ENCODE data around the gene COL18A1.

The COL18A1 gene

DNA sequence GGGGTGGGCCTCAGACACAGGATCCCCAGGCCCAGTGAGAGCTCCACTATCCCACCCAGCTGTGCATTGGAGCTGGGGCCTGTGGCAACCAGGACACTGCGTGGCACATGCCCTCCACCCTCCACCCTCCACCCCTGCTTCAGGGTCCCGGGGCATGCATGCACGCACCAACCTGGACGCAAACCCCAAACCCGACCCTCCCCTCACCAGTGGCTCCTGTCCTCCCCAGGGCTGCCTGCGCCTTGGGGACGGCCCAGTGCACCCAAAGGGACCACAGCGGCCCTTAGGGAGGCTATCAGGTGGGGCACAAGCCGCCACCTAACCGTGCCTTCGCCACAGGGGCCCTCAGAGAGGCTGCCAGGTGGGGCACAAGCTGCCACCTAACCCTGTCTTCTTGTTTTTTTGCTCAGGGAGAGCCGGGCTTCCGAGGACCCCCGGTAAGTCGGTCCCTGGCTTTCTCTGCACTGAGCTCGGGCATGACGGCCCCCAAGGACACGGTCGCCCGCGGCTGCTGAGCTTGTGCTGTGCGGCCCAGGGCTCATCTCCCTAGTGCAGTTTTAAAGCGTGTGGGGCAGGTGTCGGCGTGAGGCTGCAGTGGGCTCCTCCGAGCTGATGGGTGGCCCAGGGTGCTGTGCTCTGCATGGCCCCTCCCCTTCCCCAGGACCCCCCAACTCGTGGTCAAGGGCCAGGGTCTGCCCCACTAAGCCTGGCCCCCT, 89.3 kb downstream of the COL18A1 start:
- ChIA-PET POLR2A (no interaction called here), CTCF (no interaction called here)
- TF ChIP-seq FOXA1 (IDR thresholded peaks at IDR 0.05) (no peak), TARDBP (IDR thresholded peaks at IDR 0.05) (no peak), CTBP1 (IDR thresholded peaks at IDR 0.05; ENCODE audit: borderline replicate concordance) (no peak), FOXK2 (IDR thresholded peaks at IDR 0.05) (no peak), ARNT (IDR thresholded peaks at IDR 0.05) (no peak), LEF1 (IDR thresholded peaks at IDR 0.05; ENCODE audit: borderline replicate concordance) (no peak), HDGF (IDR thresholded peaks at IDR 0.05; ENCODE audit: borderline replicate concordance) (no peak), BHLHE40 (IDR thresholded peaks at IDR 0.05; ENCODE audit: borderline replicate concordance) (no peak), SUZ12 (IDR thresholded peaks at IDR 0.05) (no peak), NFRKB (IDR thresholded peaks at IDR 0.05) (no peak)
- TF ChIP-seq, protein P1, sequence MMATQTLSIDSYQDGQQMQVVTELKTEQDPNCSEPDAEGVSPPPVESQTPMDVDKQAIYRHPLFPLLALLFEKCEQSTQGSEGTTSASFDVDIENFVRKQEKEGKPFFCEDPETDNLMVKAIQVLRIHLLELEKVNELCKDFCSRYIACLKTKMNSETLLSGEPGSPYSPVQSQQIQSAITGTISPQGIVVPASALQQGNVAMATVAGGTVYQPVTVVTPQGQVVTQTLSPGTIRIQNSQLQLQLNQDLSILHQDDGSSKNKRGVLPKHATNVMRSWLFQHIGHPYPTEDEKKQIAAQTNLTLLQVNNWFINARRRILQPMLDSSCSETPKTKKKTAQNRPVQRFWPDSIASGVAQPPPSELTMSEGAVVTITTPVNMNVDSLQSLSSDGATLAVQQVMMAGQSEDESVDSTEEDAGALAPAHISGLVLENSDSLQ (IDR thresholded peaks at IDR 0.05): no peak
- DNase-seq (ENCODE audit: extremely low spot score): no peak

DNA sequence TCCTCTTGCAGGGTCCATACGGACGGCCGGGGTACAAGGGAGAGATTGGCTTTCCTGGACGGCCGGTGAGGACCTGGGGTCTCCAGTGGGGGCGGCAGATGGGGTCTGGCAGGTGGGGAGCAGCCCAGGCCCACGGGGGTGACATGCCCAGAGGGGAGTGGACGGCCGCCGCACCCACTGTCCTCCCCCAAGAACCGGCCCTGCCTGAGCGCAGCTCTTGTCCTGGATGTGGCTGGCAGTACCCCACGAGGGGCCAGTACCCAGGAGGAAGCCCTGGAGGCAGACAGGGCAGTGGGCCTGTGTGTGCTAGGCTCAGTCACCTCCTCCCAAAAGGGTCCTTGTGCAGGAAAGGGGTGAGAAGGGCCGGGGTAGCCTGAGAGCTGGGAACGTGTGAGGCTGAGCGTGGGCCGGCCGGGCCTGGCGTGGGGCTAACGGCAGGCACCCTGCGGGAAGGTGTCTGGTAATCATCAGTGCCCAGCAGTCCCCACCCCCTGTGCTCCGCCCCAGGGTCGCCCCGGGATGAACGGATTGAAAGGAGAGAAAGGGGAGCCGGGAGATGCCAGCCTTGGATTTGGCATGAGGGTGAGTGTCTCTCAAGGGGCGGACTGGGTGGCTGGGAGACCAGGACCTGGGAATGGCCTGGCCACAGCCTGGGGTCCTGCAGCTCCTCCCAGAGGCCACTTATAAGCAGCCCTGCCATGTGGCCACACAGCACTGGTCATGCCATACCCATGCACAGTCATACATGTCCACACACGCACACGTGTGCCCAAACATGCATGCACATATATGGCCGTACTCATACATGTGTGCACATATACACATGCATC, 90.1 kb downstream of the COL18A1 start:
- TF ChIP-seq ARNT (IDR thresholded peaks at IDR 0.05): no peak
- POLR2A ChIA-PET: no interaction called here
- no peak for DNase-seq (ENCODE audit: extremely low spot score)
- CTCF ChIA-PET: no interaction called here

DNA sequence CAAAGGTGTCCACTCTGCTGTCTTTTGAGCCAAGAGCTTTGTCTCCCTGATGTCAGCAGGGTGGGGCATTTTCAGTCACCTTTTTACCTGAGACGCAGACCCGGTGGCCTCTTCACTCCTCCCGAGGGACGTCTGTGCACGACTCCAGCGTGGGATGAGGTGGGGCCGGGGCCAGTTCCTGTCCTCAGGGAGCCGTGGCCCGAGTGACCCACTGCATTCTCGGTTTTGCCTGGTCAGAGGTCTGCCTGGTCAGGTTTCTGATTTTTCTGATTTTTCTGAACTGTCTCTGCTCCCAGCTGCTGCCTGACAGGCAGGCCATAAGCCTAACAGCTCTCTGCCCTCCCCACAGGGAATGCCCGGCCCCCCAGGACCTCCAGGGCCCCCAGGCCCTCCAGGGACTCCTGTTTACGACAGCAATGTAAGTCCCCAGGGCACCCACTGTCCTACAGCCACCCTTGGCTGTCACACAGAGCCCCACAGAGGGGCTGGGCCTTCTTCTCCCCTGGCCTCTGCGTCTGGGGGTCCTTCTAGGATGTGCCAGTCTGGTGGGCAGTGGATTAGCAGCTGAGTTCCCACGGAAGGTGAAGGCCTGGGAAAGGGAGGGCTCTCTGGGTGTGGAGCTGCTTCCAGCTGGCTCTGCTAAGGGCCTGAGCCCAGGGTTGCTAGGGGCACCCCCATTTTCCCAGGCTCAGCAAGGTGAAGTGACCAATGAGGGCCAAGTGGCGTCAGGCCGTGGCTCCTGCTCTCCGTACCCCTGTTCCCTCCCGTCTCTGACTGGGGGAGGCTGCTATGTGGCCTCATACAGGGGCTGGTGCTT, 91.4 kb downstream of the COL18A1 start:
- no peak for DNase-seq (ENCODE audit: extremely low spot score)
- CTCF ChIA-PET: no interaction called here
- POLR2A ChIA-PET: no interaction called here
- TF ChIP-seq L3MBTL2 (conservative IDR thresholded peaks at IDR 0.05) (no peak), FOXK2 (IDR thresholded peaks at IDR 0.05) (no peak), SUZ12 (IDR thresholded peaks at IDR 0.05) (no peak), CTBP1 (IDR thresholded peaks at IDR 0.05; ENCODE audit: borderline replicate concordance) (no peak), HDGF (IDR thresholded peaks at IDR 0.05; ENCODE audit: borderline replicate concordance) (no peak), LEF1 (IDR thresholded peaks at IDR 0.05; ENCODE audit: borderline replicate concordance) (no peak)
- TF ChIP-seq, protein P1 (IDR thresholded peaks at IDR 0.05): no peak

DNA sequence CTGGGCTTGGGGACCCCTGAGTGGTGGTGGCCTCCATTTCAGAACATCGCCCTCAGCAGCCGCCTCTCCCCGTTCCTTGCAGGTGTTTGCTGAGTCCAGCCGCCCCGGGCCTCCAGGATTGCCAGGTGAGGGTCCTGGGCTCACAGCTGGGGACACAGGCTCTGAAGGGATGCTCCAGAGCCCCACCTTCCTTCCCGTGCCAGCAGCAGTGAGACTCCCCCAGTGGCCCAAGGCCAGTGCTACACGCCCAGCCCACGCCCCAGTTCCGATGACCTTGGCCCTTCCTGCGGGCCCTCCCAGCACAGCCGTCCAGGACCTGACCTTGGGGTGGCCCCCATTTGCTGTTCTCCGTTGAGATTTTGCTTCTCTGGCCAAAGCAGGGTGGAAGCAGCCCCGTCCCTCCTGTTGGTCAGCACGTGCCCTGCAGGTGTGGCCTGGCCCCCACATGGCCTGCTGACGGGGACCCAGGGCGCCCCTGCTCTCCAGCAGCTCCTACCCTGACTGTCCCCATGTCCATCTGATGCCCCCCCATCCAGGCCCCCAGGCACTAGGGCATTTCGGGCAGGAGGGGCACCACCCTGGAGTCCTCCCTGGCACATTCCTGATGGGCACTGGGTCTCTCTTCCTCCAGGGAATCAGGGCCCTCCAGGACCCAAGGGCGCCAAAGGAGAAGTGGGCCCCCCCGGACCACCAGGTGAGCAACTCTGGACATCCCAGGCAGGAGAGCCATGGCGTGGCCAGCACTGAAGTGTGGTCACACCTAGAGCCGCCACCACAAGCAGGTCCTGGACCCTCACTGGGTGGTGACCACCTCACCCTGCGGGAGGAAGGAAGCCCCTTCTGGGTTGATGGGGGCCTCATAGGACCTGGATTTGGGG, 92.2 kb downstream of the COL18A1 start:
- ChIA-PET CTCF (no interaction called here), POLR2A (no interaction called here)
- TF ChIP-seq ZNF384 (IDR thresholded peaks at IDR 0.05): no peak
- TF ChIP-seq, protein P1 (IDR thresholded peaks at IDR 0.05): no peak
- TF ChIP-seq L3MBTL2 (conservative IDR thresholded peaks at IDR 0.05): no peak
- no peak for TF ChIP-seq BHLHE40 (IDR thresholded peaks at IDR 0.05; ENCODE audit: borderline replicate concordance)
- no peak for DNase-seq (ENCODE audit: extremely low spot score)

DNA sequence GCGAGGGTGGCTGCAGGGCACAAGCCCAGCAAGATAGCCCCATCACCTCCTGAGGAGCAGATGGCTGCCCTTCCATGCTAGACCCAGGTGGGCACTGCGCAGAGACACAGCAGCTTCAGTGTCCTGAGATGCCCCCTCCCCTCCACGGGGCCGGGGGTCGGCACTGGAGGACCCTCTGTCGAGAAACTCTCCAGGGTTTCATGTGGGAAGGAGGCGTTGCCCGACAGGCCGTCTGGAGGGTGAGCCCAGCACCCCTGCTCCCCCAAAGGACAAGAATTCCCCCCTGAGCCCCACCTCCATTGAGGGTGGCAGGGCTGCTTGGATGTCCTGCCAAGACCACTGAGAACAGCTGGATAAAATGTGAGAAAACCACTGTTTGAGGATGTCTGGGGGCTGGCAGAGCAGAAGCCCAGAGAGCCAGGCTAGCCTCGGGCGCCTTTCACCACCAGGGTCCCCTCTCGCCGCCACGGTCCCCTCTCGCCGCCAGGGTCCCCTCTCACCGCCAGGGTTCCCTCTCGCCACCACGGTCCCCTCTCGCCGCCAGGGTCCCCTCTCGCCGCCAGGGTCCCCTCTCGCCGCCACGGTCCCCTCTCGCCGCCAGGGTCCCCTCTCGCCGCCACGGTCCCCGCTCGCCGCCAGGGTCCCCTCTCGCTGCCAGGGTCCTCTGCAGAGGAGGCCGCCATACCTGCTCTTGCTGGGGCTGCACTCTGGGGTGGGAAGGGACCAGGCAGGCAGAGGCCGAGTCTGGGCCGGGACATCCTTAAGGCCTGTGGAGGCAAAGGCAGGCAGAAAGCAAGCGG, 93.1 kb downstream of the COL18A1 start:
- no peak for DNase-seq (ENCODE audit: extremely low spot score)
- ChIA-PET CTCF (no interaction called here), POLR2A (no interaction called here)
- no peak for TF ChIP-seq SP1 (IDR thresholded peaks at IDR 0.05)
- TF ChIP-seq FOXA1 (IDR thresholded peaks at IDR 0.05): no peak
- TF ChIP-seq FOXK2 (IDR thresholded peaks at IDR 0.05): no peak
- no peak for TF ChIP-seq SUZ12 (IDR thresholded peaks at IDR 0.05)
- no peak for TF ChIP-seq FOXM1 (IDR thresholded peaks at IDR 0.05; ENCODE audit: borderline replicate concordance)
- no peak for TF ChIP-seq CTBP1 (IDR thresholded peaks at IDR 0.05; ENCODE audit: borderline replicate concordance)
- no peak for TF ChIP-seq HDGF (IDR thresholded peaks at IDR 0.05; ENCODE audit: borderline replicate concordance)
- TF ChIP-seq, protein P1 (IDR thresholded peaks at IDR 0.05): no peak
- no peak for TF ChIP-seq ELF4 (IDR thresholded peaks at IDR 0.05)
- no peak for TF ChIP-seq ARNT (IDR thresholded peaks at IDR 0.05)
- TF ChIP-seq ZNF384 (IDR thresholded peaks at IDR 0.05): no peak

Data from HEK293T (cell line).